ENCODE measurements around the gene VSX1. TPM values are rescaled to one million over a fixed set of nuclear protein-coding genes. Genes with fewer than 3 reads are reported as not detected.

Gene VSX1
- total and polyA plus RNA-seq, 11 donors: 0.19 to 0.96 (median 0.49) TPM; not detected in 5

- no peak for TF ChIP-seq POLR2A (IDR thresholded peaks at IDR 0.05)
- TF ChIP-seq CTCF (IDR thresholded peaks at IDR 0.05): peak in 5 of 12 donors; percentile 28 to 52 (median 47)
- Histone ChIP-seq H3K9me3 (no peaks in the 10 kb centered on the region), H3K27ac (no peak overlapping the region), H3K4me3 (peak overlapping the region in 1 of 12 donors; percentile 3), H3K4me1 (peaks cover 0 to 35% (median 19%) of the 10 kb centered on the region in 12 donors), H3K36me3 (no peaks in the 10 kb centered on the region), H3K27me3 (peaks cover 47 to 96% (median 68%) of the 10 kb centered on the region in 9 donors)
- ATAC-seq: peak in 2 of 4 donors; percentile 41 to 64
- 6 to 14% (median 8%) methylated on average over 22 to 54 of the region's 54 CpGs for WGBS, 4 donors
- intact Hi-C loops (cut with DNase I): loop anchor here in 4 of 10 donors (5.0 kb wide), 2 partner anchors 93 to 163 kb away; partner anchors contain the start of gene PYGB (in 1 of the 4)
- no peak for DNase-seq
These were observed 2.1 kb upstream of the VSX1 start for GRCh38 chr20:25083773-25084625.

- Histone ChIP-seq H3K9me3 (no peaks in the 10 kb centered on the region), H3K36me3 (no peaks in the 10 kb centered on the region), H3K4me1 (peaks cover 0 to 35% (median 19%) of the 10 kb centered on the region in 12 donors), H3K27ac (no peak overlapping the region), H3K27me3 (peaks cover 47 to 98% (median 68%) of the 10 kb centered on the region in 9 donors), H3K4me3 (peak overlapping the region in 1 of 12 donors; percentile 3)
- DNase-seq (no peak), ATAC-seq (no peak)
- intact Hi-C loops (cut with DNase I): loop anchor here in 4 of 10 donors (5.0 kb wide), 2 partner anchors 94 to 164 kb away; partner anchors contain the start of gene PYGB (in 1 of the 4)
- 3 to 5% (median 4%) methylated on average over 39 to 44 of the region's 44 CpGs for WGBS, 4 donors
- no peak for TF ChIP-seq CTCF (IDR thresholded peaks at IDR 0.05)
- no peak for TF ChIP-seq POLR2A (IDR thresholded peaks at IDR 0.05)
These were observed 1.3 kb upstream of the VSX1 start for GRCh38 chr20:25083141-25083772.

- H3K4me3 ChIP-seq: no peak overlapping the region
- no peak overlapping the region for H3K27ac ChIP-seq
- intact Hi-C loops (cut with DNase I): loop anchor here in 4 of 10 donors (5.0 kb wide), 2 partner anchors 95 to 165 kb away; partner anchors contain the start of gene PYGB (in 1 of the 4)
- no peaks in the 10 kb centered on the region for H3K9me3 ChIP-seq
- H3K27me3 ChIP-seq: peaks cover 47 to 98% (median 71%) of the 10 kb centered on the region in 9 donors
- 11 to 26% (median 20%) methylated on average over 9 of the region's 9 CpGs for WGBS, 4 donors
- TF ChIP-seq POLR2A (IDR thresholded peaks at IDR 0.05) (no peak), CTCF (IDR thresholded peaks at IDR 0.05) (peak in 2 of 12 donors; percentile 6 to 9)
- H3K36me3 ChIP-seq: no peaks in the 10 kb centered on the region
- no peak for ATAC-seq
- no peak for DNase-seq
- H3K4me1 ChIP-seq: peaks cover 0 to 40% (median 21%) of the 10 kb centered on the region in 12 donors
These were observed 545 bp upstream of the VSX1 start for GRCh38 chr20:25082498-25082873.
